Measurements from ENCODE around the gene DPYSL5.
"Not testable (repeated sequence)": the region's sequence is repeated elsewhere in the genome, so short reads cannot be mapped to it uniquely, and the experiment has no call there.

The DPYSL5 gene

GRCh38 chr2:26875808-26876207 is 27.9 kb downstream of the DPYSL5 start:
- no peak for DNase-seq

- DNase-seq, result no peak
Observed at GRCh38 chr2:26876260-26876659, 28.3 kb downstream of the DPYSL5 start.

GRCh38 chr2:26877276-26877675 is 29.3 kb downstream of the DPYSL5 start:
- DNase-seq, result no peak

GRCh38 chr2:26880161-26880560 is 32.2 kb downstream of the DPYSL5 start:
- no peak for DNase-seq

GRCh38 chr2:26880910-26881435 is 33.0 kb downstream of the DPYSL5 start:
- DNase-seq, result no peak

GRCh38 chr2:26882220-26882619 is 34.3 kb downstream of the DPYSL5 start:
- not testable (repeated sequence) for DNase-seq

- DNase-seq, result no peak
Observed at GRCh38 chr2:26883956-26884355, 36.0 kb downstream of the DPYSL5 start.

- DNase-seq, result no peak
Observed at GRCh38 chr2:26884486-26884885, 36.6 kb downstream of the DPYSL5 start.

- DNase-seq, result no peak
Observed at GRCh38 chr2:26885651-26886329, 37.9 kb downstream of the DPYSL5 start.

- no peak for DNase-seq
Observed at GRCh38 chr2:26886736-26887135, 38.8 kb downstream of the DPYSL5 start.

GRCh38 chr2:26887151-26887550 is 39.2 kb downstream of the DPYSL5 start:
- DNase-seq, result no peak

GRCh38 chr2:26889796-26890195 is 41.9 kb downstream of the DPYSL5 start:
- no peak for DNase-seq

GRCh38 chr2:26890341-26891000 is 42.5 kb downstream of the DPYSL5 start:
- no peak for DNase-seq

- DNase-seq, result no peak
Observed at GRCh38 chr2:26892133-26892532, 44.2 kb downstream of the DPYSL5 start.

GRCh38 chr2:26892922-26893524 is 45.1 kb downstream of the DPYSL5 start:
- DNase-seq, result no peak

GRCh38 chr2:26894136-26894535 is 46.2 kb downstream of the DPYSL5 start:
- no peak for DNase-seq

GRCh38 chr2:26897807-26898479 is 50.0 kb downstream of the DPYSL5 start:
- DNase-seq, result no peak

- DNase-seq, result no peak
Observed at GRCh38 chr2:26898480-26899078, 50.6 kb downstream of the DPYSL5 start.

- DNase-seq, result no peak
Observed at GRCh38 chr2:26899500-26900164, 51.7 kb downstream of the DPYSL5 start.

- DNase-seq, result no peak
Observed at GRCh38 chr2:26900831-26901321, 52.9 kb downstream of the DPYSL5 start.

- DNase-seq, result no peak
Observed at GRCh38 chr2:26901326-26902183, 53.6 kb downstream of the DPYSL5 start.

Measured in stimulated activated naive CD4-positive, alpha-beta T cell treated with Interleukin-2 at 50 U/mL for 16 hours (primary cell).